Gastroesophageal sphincter (tissue), 3 donors: ENCODE measurements around the gene PDE2A.

Source experiments
- EP300 ChIP-seq: sonication (generic); formaldehyde crosslinking; IDR thresholded peaks from one replicate; pipeline ENCODE4 v1.6.1; 2017; ENCODE audit warnings: antibody characterized with exemption, mild to moderate bottlenecking
- POLR2A ChIP-seq, 2 donors: fragments of 450-650 bp; IDR thresholded peaks; one replicate each; pipeline ENCODE4 v1.6.1; 2017; ENCODE audit warnings: antibody characterized with exemption in 2 of 2, mild to moderate bottlenecking in 2 of 2, moderate library complexity in 1 of 2
- POLR2AphosphoS5 ChIP-seq: sonication (generic); formaldehyde crosslinking; IDR thresholded peaks from one replicate; pipeline ENCODE4 v1.6.1; 2017; ENCODE audit warnings: antibody characterized with exemption
- TF ChIP-seq, protein P1 (sequence below), 4 experiments: fragments of 200-600 bp in 2 of 4; fragments of 450-650 bp in 2 of 4; sonication (generic) in 1 of 4; IDR thresholded peaks; one replicate each; pipeline ENCODE4 v1.5.1; 2017 to 2019; ENCODE audit warnings: antibody characterized with exemption in 4 of 4, mild to moderate bottlenecking in 2 of 4, moderate library complexity in 2 of 4

DNA sequence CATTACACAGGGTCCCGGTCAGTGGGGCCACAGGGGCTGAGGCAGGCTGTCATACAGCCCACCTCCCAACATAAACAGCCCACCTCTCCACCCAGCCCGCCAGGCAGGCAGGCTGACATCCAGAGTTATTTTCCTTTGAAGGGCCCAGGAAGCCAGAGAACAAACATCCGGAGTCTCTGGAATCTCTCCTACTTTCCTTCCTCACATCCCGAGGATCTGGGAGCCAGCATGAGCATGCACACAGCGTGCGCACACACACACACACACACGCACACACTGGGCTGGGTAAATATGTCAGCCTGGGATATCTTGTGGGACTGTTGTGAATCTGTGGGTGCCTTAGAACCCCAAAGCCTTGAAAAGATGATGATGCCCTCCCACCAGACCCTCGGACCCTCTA lies 55.4 kb downstream of the PDE2A start:
- TF ChIP-seq, protein P1, sequence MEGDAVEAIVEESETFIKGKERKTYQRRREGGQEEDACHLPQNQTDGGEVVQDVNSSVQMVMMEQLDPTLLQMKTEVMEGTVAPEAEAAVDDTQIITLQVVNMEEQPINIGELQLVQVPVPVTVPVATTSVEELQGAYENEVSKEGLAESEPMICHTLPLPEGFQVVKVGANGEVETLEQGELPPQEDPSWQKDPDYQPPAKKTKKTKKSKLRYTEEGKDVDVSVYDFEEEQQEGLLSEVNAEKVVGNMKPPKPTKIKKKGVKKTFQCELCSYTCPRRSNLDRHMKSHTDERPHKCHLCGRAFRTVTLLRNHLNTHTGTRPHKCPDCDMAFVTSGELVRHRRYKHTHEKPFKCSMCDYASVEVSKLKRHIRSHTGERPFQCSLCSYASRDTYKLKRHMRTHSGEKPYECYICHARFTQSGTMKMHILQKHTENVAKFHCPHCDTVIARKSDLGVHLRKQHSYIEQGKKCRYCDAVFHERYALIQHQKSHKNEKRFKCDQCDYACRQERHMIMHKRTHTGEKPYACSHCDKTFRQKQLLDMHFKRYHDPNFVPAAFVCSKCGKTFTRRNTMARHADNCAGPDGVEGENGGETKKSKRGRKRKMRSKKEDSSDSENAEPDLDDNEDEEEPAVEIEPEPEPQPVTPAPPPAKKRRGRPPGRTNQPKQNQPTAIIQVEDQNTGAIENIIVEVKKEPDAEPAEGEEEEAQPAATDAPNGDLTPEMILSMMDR (IDR thresholded peaks at IDR 0.05): no peak
- TF ChIP-seq POLR2AphosphoS5 (no peak), POLR2A (IDR thresholded peaks at IDR 0.05) (no peak), EP300 (no peak)
